ENCODE data around the gene HERC5. TPM values are rescaled to one million over a fixed set of nuclear protein-coding genes. Genes with fewer than 3 reads are reported as not detected.
"Not testable (repeated sequence)": the region's sequence is repeated elsewhere in the genome, so short reads cannot be mapped to it uniquely, and the experiment has no call there.

HERC5 gene
- polyA plus RNA-seq, 4 donors: 4.9 to 6.9 (median 5.9) TPM

DNA sequence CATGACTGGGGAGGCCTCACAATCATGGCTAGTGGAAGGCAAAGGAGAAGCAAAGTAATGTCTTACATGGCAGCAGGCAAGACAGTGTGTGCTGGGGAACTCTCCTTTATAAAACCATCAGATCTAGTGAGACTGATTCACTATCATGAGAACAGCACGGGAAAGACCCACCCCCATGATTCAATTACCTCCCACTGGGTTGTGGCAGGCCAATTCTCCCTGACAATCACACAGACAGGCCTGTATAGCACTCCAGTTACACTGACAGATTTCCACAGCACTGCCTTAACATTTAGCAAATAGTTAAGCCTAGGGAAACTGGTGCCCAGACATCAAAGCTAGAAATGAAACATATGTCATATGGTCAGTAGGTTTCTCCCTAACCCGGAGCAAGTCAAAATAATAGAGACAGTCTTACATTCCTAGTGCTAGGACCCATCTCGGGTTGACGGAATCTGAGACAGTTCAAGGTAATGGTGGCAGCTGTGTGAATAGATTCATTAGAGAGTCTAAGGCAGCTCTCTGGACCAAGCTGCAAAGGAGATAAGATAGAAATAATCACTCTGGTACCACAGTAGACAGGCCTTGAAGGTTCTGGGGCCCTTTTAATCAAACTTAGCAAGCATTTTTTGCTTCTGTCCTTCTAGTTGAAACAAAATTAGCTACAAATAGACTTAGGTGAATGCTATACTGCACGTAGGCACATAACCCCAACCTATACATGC lies 9.4 kb upstream of the HERC5 start:
- DNase-seq (ENCODE audit: low read depth in 4 of 4, low spot score in 3 of 4): no peak

DNA sequence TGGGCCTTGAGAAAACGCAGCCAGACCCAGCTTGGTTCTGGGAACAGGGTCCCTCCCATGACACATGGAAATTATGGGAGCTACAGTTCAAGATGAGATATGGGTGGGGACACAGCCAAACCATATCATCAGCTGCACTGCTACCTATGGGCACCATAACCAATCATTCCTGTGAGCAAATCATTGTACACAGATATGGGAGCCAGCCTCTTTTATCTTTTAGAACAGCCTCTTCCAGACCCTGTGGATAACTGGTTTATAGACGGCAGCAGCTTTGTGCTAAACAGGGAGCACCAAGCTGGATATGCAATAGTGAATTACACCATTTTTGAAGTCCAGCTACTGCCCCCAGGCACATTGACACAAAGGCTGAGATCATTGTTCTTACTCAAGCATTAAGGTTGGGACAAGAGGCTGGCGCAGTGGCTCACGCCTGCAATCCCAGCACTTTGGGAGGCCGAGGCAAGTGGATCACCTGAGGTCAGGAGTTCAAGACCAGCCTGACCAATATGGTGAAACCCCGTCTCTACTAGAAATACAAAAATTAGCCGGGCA lies 8.6 kb upstream of the HERC5 start:
- not testable (repeated sequence) for DNase-seq (ENCODE audit: low read depth in 4 of 4, low spot score in 3 of 4)

DNA sequence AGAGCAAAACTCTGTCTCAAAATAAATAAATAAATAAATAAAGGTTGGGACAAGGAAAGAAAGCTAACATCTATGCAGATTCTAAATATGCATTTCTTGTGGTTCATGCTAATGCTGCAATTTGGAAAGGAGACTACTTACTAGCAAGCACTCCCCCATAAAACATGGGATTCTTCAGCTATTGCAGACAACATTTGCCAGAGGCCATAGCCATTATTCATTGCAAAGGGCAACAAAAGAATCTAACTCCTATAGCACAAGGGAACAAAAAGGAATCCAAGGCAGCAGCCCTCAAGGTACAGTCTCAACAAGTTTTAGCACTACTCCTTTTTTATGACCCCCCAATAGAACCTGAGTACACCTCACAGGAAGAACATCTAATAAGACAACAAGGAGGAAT lies 8.0 kb upstream of the HERC5 start:
- no peak for DNase-seq (ENCODE audit: low read depth in 4 of 4, low spot score in 3 of 4)

DNA sequence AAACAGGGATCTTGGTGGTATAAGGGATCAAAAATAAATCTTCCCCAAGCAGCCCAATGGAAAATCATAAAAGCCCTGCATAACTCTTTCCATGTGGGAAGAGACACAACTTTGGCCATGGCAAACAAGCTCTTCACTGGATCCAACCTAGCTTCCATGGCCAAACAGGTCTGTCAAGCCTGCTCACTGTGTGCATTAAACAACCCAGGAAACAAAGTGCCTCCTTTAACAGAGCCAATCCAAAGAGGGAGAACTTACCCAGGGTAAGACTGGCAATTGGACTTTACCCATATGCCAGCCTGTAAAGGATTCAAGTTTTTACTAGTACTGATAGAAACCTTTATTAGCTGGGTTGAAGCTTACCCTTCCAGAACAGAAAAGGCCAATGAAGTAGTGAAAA lies 7.6 kb upstream of the HERC5 start:
- no peak for DNase-seq (ENCODE audit: low read depth in 4 of 4, low spot score in 3 of 4)

DNA sequence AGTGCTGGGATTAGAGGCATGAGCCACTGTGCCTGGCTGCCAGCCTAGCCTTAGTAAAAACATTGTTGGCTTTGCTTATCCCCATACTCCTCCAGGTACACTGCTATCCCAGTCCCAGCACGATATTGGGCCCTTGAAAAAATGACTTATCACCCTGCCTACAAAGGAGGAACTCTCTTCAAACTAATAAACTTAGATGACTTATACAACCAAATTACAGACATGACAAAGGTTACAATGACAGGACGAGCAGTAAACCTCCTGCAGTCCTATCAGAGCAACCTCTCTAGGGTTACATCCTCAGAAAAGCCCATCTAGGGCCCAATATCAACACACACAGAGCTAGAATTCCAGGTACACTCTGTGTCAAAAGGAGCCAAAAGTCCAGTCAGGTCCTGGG lies 5.7 kb upstream of the HERC5 start:
- no peak for DNase-seq (ENCODE audit: low read depth in 4 of 4, low spot score in 3 of 4)

DNA sequence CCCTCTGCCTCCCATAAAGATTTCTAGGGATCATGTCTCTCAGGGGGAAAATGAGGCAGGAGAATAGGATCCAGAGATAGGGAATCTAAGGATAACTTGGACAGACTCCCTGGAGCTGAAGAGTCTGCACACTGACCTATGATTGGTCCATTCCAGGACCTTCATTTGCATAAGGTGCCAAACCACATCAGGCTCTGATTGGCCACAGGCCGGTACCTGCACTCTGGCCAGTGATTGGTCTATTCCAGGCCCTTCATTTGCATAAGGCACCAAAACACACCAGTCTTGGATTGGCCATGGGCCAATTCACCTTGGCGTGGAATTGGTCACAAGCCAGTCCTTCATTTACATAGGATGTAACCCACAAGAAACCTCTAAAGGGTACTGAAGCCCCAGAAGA lies 4.0 kb upstream of the HERC5 start:
- no peak for DNase-seq (ENCODE audit: low read depth in 4 of 4, low spot score in 3 of 4)

DNA sequence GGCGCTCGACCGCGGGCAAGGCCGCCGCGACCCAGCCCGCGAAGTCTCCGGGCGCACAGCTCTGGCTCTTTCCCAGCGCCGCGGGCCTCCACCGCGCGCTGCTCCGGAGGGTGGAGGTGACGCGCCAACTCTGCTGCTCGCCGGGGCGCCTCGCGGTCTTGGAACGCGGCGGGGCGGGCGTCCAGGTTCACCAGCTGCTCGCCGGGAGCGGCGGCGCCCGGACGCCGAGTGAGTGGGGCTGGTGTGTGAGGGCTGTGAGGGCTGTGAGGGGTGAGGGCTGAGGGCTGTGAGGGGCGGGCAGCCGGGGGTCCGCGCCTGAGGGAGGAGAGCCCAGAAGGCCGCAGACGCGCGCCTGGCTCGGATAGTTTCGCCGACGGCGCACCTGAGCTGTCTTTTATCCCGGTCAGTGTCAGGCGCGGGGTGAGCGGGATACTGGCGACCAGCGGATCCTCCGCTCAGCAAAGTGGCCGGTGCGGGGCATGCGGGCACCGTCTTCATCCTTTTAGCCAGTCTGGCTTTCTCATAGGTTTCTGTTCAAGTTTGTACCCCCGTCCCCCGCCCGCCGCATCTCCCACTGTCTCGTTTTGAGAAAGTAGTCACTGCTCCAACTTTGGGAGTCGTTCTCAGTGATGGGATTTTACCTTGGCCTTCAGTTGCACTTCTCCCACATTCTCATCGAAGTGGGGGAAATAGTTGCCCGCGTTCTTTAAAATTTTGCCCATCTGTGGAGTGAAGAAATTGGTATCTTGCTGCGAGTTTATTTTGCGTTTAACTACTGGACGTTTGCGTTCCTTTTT lies 586 bp downstream of the HERC5 start:
- DNase-seq (ENCODE audit: low read depth in 4 of 4, low spot score in 3 of 4): peak in 1 of 4 donors; percentile 18

DNA sequence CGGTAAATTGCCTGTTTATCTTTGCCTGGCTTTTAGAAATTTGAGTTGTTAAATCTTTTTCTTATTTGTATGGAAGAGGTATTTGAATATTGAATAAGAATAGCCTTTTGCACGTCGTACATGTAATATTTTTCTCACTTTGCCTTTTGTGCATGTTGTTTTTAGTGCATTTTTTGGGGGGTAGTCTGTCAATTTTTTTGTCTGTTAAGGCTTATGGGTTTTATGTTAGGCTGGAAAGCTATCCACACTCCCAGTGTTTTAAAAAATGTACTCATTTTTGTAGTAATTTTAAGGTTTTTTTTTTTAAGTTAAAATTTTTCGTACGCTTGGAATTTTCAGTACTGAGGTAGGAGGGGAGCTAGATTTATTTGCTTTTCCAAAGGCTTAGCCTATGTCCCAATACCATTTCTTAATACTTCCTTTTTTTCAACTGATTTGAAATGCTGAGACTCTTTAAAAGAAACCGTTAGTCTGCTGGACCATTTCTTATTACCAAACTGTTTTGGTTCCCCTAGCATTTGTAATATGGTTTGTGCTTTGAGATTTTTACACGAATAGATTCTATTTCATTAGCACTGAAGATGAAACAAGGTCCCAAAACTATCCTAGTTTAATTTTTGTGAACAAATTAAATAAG lies 1.3 kb downstream of the HERC5 start:
- no peak for DNase-seq (ENCODE audit: low read depth in 4 of 4, low spot score in 3 of 4)

DNA sequence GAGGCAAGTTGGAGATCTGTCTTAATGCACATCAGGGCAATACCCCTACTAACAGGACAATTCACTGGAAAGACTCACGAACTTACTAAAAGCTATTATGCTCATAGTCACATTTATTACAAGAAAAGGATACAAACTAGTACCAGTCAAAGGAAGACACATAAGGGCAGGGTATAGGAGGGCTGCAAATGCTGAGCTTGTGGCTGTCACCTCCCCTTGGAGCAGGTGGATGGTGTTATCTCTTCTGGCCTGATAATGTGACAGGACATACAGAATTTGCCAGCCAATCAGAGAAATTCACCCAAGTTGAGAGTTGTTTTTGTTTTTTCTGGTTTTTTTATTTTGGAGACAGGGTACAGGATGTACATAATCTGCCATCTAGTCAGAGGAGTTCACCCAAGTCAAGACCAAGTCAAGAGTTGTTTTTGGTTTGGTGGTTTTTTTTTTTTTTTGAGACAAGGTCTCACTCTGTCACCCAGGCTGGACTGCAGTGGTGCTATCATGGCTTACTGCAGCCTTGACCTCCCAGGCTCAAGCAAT lies 8.8 kb downstream of the HERC5 start:
- no peak for DNase-seq (ENCODE audit: low read depth in 4 of 4, low spot score in 3 of 4)

DNA sequence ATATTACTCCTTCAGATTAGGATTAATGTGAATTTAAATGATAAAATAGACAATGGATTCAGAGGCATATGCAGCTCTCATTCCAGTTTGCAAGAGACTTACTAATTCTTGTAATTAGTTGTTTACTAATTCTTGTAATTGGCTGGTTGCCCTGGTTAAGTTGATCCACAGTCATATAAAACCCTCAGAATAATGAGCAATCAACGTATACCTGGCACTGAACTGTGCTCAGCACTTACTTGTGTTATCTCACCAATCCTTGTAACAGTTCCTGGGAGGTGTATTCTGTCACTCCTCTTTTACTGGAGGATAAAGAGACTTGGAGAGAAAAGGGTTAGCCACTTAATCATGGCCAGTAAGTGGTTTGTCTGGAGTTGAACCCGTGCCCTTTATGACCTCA lies 10.5 kb downstream of the HERC5 start:
- DNase-seq (ENCODE audit: low read depth in 4 of 4, low spot score in 3 of 4): no peak

DNA sequence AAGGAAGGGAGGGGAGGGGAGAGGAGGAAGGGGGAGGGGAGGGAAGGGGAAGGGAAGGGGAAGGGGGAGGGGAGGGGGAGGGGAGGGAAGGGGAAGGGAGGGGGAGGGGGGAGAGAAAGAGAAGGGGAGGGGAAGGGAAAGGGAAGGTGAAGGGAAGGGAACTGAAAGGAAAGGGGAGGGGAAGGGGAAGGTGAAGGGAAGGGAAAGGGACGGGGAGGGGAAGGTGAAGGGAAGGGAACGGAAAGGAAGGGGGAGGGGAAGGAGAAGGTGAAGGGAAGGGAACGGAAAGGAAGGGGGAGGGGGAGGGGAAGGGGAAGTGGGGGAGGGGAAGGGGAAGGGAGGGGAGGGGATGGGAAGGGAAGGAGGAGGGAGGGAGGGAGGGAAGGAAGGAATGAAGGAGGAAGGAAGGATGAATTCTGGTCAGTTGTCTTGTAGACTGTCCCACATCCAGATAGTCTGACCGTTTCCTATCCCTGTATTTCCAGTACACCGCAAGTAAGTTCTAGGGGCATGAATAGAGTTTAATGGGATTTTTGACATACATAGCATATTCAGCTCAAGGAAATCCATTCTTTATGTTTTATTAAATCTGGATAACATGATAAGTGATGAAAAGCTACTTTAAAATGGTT lies 20.4 kb downstream of the HERC5 start:
- no peak for DNase-seq (ENCODE audit: low read depth in 4 of 4, low spot score in 3 of 4)

DNA sequence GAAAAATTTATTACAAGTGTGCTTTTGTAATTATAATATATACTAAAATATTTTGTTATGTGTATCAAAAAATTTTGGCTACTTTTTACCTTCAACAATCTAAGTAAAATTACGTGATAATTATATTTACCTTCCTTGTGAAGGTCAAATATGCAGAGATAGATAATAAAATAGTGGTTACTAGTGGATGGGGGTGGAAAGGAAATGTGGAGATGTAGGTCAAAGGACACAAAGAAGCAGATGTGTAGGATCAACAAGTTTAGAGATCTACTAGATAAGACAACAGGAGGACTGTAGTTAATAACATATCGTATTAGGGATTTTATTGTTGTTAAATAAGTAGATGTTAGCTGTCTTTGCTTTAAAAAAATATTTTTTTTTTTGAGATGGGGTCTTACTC lies 21.3 kb downstream of the HERC5 start:
- no peak for DNase-seq (ENCODE audit: low read depth in 4 of 4, low spot score in 3 of 4)

DNA sequence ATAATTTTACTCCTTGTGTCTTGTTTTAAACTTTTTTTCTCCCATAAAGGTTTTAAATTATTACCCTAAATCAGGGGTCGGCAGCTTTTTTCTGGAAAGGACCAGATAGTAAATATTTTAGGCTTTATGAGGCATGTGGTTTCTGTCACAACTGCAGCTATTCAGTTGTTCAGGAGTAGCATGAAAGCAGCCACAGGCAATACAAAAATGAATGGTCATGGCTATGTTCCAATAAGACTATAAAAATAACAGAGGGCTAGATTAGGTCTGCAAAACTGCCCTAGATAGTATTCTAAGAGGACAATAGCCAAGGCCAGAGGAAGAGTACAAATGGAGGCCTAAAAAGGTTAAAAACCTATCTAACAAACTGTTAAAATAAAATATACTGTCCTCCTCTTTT lies 24.6 kb downstream of the HERC5 start:
- no peak for DNase-seq (ENCODE audit: low read depth in 4 of 4, low spot score in 3 of 4)

DNA sequence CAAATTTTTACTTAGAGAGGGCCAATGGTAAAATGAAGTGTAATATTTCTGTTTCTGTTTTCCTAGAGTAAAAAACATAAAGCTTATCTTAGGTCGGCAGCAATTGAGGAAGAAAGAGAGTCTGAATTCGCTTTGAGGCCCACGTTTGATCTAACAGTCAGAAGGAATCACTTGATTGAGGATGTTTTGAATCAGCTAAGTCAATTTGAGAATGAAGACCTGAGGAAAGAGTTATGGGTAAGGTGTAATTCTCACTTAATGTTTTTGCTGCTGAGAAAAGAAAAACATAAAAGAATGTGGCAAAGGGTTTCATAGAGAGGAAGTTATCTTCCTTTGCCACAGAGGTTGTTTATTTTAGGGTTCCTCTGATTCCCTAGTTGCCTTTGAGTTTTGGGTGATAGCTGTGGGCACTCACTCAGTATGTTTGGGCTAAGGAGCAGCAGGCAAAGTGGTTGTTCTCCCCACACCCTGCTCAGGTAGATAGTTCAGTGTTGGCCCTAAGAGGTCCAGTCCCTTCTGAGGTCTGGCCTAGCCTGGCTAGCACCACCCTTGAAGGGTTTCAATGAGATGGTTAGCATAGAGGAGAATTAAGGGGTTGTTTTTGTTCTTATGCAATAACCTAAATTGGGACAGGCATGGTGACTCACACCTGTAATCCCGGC lies 32.3 kb downstream of the HERC5 start:
- DNase-seq (ENCODE audit: low read depth in 4 of 4, low spot score in 3 of 4): no peak

DNA sequence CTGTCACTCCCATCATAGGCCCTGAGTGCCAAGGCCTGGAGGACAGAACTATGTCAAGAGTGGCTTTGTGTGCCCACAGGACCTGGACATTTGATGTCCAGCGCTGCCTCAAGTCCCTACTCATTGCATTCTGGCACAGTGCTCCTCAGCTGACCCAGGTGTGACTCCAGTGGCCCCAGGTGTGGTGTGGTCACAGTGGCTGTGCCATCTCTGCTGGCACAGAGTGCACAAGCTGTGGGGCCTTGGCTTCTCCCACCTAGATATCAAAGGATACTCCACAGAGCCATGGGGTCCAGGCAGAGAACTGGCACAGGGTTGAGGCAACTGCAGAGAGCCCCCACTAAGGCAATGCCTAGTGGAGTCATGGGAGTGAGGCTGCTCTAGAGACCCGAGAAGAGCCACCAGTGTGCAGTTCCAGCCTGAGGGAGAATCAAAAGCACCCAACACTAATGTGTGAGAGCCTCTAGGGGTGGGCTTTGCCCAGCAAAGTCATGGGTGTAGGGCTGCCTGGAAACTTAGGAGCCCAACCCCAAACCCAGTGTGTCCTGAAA lies 41.0 kb downstream of the HERC5 start:
- DNase-seq (ENCODE audit: low read depth in 4 of 4, low spot score in 3 of 4): no peak

DNA sequence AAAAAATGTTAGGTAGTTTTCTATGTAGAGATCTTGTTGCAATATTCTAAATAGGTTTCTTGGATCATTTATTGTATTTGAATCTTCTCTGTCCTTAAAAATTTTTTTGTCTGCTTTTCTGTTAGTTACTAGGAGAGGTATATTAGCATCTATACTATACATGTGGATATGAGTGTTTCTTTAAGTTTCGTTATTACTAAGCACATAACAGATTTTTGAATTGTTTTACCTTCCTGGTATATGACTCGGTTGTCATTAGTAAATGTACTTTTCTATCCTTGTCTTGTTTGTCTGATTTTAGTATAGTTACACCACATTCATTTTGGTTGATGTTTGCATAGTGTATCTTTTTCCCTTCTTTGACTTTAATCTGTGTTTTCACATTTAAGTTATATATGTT lies 46.4 kb downstream of the HERC5 start:
- DNase-seq (ENCODE audit: low read depth in 4 of 4, low spot score in 3 of 4): no peak

DNA sequence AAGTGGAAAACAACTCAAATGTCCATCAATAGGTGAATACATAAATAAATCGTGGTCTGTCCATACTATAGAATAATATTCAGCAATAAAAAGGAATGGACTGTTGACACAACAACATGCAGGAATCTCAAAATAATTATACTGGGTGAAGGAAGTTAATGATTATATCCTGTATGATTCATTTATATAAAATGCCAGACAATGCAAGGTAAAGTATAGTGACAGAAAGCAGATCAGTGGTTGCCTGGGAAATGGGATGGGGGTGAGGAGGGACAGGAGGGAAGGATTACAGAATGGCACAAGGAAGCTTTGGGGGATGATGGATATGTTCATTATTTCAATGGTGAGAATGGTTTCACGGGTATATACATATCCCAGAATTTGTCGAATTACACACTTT lies 54.3 kb downstream of the HERC5 start:
- no peak for DNase-seq (ENCODE audit: low read depth in 4 of 4, low spot score in 3 of 4)

DNA sequence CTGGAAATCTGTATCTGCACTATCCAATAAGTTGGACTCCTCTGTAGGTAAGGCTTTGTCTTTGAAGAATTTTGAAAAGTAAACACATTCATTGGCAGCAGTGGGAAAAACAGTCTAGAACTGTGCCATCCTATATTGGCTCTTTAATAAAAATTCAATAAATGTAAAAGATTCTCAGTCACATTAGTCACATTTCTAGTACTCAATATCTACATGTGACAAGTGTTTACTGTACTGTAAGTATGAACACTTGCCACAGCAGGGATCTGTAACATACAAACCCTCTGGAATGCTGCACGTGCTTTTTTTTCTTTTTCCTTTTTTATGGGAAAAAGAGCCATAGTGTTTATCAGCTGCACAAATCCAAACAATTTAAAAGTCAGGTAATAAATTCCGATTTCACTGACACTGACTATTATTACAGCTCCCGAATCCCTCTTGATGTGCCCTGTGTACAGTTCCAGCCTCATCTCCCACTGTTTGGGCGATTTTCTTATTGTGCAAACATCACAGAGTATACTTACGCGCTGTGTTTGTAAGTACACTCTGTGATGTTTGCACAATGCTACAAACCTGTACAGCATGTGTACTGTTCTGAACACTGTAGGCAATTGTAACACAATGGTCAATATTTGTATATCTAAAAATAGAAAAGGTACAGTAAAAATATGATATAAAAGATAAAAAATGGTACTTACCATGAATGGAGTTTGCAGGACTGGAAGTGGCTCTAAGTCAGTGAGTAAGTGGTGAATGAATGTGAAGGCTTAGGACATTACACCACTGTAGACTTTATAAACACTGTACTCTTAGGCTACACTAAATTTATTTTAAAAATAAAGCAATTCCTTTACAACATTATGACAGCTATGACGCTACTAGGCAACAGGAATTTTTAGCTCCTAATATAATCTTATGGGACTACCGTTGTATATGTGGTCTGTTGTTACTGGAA lies 57.9 kb downstream of the HERC5 start:
- no peak for DNase-seq (ENCODE audit: low read depth in 4 of 4, low spot score in 3 of 4)

DNA sequence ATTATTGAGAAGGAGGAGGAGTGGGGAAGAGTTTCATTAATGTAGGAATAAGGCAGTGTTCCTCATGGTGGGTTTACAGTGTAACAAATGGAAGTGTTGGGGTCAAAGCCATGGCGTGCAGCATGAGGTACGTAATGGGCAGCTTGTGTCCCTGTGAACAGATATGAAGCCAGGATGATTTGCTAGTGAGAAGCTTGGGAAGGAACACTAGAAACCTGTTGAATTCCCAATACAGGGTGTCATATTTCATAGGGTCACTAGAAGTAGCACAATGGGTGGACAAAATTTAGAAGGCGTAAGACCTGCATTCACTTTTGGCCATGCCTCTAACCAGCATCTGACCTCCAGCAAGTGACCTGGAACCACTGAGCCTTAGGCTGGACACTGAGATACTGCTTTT lies 59.8 kb downstream of the HERC5 start:
- no peak for DNase-seq (ENCODE audit: low read depth in 4 of 4, low spot score in 3 of 4)

Data from right renal pelvis (tissue), 4 donors.